H9 (cell line): ENCODE results near the gene NOP53. TPM values are rescaled to one million over a fixed set of nuclear protein-coding genes. Genes with fewer than 3 reads are reported as not detected.

ENCODE experiments used
- DNase-seq: peaks from one replicate; pipeline ENCODE4 v3.0.0-alpha.2; 2017
- H2AFZ ChIP-seq: one replicate; pipeline ENCODE4 v1.6.1; 2013; ENCODE audit warnings: mild to moderate bottlenecking, low read length, control low read depth, moderate library complexity
- H2AK5ac ChIP-seq: 2 replicates; pipeline ENCODE4 v1.6.1; 2013; ENCODE audit warnings: low read length, control low read depth, mixed read lengths; ENCODE audit not compliant: insufficient read length
- H2BK120ac ChIP-seq: one replicate; pipeline ENCODE4 v1.6.1; 2013; ENCODE audit warnings: low read depth, mild to moderate bottlenecking, low read length, control low read depth, inconsistent platforms; ENCODE audit not compliant: poor library complexity, severe bottlenecking
- H2BK12ac ChIP-seq: 2 replicates; pipeline ENCODE4 v1.6.1; 2013; ENCODE audit warnings: low read length, control low read depth, mixed read lengths, low read depth; ENCODE audit not compliant: insufficient read length
- H2BK15ac ChIP-seq: 2 replicates; pipeline ENCODE4 v1.6.1; 2013; ENCODE audit warnings: low read depth, low read length, control low read depth
- H2BK20ac ChIP-seq: one replicate; pipeline ENCODE4 v1.6.1; 2013; ENCODE audit warnings: low read depth, mild to moderate bottlenecking, low read length, control low read depth, inconsistent platforms; ENCODE audit not compliant: poor library complexity, severe bottlenecking
- H2BK5ac ChIP-seq: 2 replicates; pipeline ENCODE4 v1.6.1; 2013; ENCODE audit warnings: low read length, control low read depth, mixed read lengths; ENCODE audit not compliant: insufficient read length
- H3K14ac ChIP-seq: 2 replicates; pipeline ENCODE4 v1.6.1; 2013; ENCODE audit warnings: low read length, control low read depth; ENCODE audit not compliant: insufficient read depth
- H3K18ac ChIP-seq: 2 replicates; pipeline ENCODE4 v1.6.1; 2013; ENCODE audit warnings: low read depth, mild to moderate bottlenecking, mixed read lengths, low read length, control low read depth; ENCODE audit not compliant: insufficient read length
- H3K23ac ChIP-seq: 2 replicates; pipeline ENCODE4 v1.6.1; 2013; ENCODE audit warnings: low read length, control low read depth, mixed read lengths, low read depth; ENCODE audit not compliant: insufficient read length
- H3K23me2 ChIP-seq: 2 replicates; pipeline ENCODE4 v1.6.1; 2013; ENCODE audit warnings: low read depth, mild to moderate bottlenecking, mixed read lengths, low read length, control low read depth; ENCODE audit not compliant: insufficient read length, poor library complexity, severe bottlenecking
- H3K27ac ChIP-seq: 2 replicates; pipeline ENCODE4 v1.5.1; 2013; ENCODE audit warnings: low read length, control low read depth, mixed read lengths, low read depth; ENCODE audit not compliant: insufficient read length
- H3K27me3 ChIP-seq: 2 replicates; pipeline ENCODE4 v1.6.1; 2013; ENCODE audit warnings: low read length, control low read depth, inconsistent platforms; ENCODE audit not compliant: insufficient read depth
- H3K4ac ChIP-seq: 2 replicates; pipeline ENCODE4 v1.6.1; 2013; ENCODE audit warnings: low read depth, mild to moderate bottlenecking, control low read depth, inconsistent platforms, low read length, moderate library complexity
- H3K4me1 ChIP-seq: 2 replicates; pipeline ENCODE4 v1.6.1; 2013; ENCODE audit warnings: low read length, control low read depth, inconsistent platforms; ENCODE audit not compliant: insufficient read depth
- H3K4me2 ChIP-seq: 2 replicates; pipeline ENCODE4 v1.6.1; 2013; ENCODE audit warnings: low read length, control low read depth, mixed read lengths; ENCODE audit not compliant: insufficient read length, insufficient read depth
- H3K56ac ChIP-seq: 2 replicates; pipeline ENCODE4 v1.6.1; 2013; ENCODE audit warnings: low read depth, mild to moderate bottlenecking, mixed read lengths, low read length, control low read depth; ENCODE audit not compliant: insufficient read length
- H3K79me1 ChIP-seq: 2 replicates; pipeline ENCODE4 v1.6.1; 2013; ENCODE audit warnings: low read depth, mild to moderate bottlenecking, moderate library complexity, low read length, control low read depth, inconsistent platforms; ENCODE audit not compliant: insufficient read depth, poor library complexity, severe bottlenecking
- H3K79me2 ChIP-seq: 2 replicates; pipeline ENCODE4 v1.6.1; 2013; ENCODE audit warnings: low read length, control low read depth, inconsistent platforms; ENCODE audit not compliant: insufficient read depth
- H3K9ac ChIP-seq: 2 replicates; pipeline ENCODE4 v1.6.1; 2013; ENCODE audit warnings: low read length, control low read depth, mixed read lengths; ENCODE audit not compliant: insufficient read length; ENCODE audit errors: extremely low read depth
- H3K9me3 ChIP-seq: one replicate; pipeline ENCODE4 v1.6.1; 2013; ENCODE audit warnings: low read depth, low read length, inconsistent platforms; ENCODE audit not compliant: control insufficient read depth
- H3T11ph ChIP-seq: one replicate; pipeline ENCODE4 v1.6.1; 2013; ENCODE audit warnings: mild to moderate bottlenecking, low read length, control low read depth, inconsistent platforms
- H4K20me1 ChIP-seq: one replicate; pipeline ENCODE4 v1.6.1; 2013; ENCODE audit not compliant: control insufficient read depth, insufficient read length, insufficient read depth
- H4K5ac ChIP-seq: 2 replicates; pipeline ENCODE4 v1.6.1; 2013; ENCODE audit warnings: low read depth, mild to moderate bottlenecking, mixed read lengths, low read length, control low read depth; ENCODE audit not compliant: insufficient read length
- H4K8ac ChIP-seq: replicated peaks from 2 replicates; pipeline ENCODE4 v1.6.1; 2013; ENCODE audit warnings: low read length, control low read depth, mixed read lengths, low read depth; ENCODE audit not compliant: insufficient read length
- H4K91ac ChIP-seq: 2 replicates; pipeline ENCODE4 v1.6.1; 2013; ENCODE audit warnings: low read depth, mild to moderate bottlenecking, moderate library complexity, mixed read lengths, low read length, control low read depth; ENCODE audit not compliant: insufficient read length
- H3K27ac Mint-ChIP-seq, 3 experiments: 2 replicates in 2 of 3; 3 replicates in 1 of 3; pipeline ENCODE4 v1.8.0; 2020 to 2021; ENCODE audit warnings: mixed read lengths in 3 of 3, mild to moderate bottlenecking in 1 of 3, moderate library complexity in 1 of 3
- H3K27me3 Mint-ChIP-seq: 2 replicates; pipeline ENCODE4 v1.8.0; 2021; ENCODE audit warnings: low read depth, mild to moderate bottlenecking, moderate library complexity, mixed read lengths
- H3K36me3 Mint-ChIP-seq, 3 experiments: 2 replicates in 2 of 3; 3 replicates in 1 of 3; pipeline ENCODE4 v1.8.0; 2020 to 2021; ENCODE audit warnings: low read depth in 3 of 3, mixed read lengths in 3 of 3; ENCODE audit not compliant: insufficient read depth in 1 of 3
- H3K4me1 Mint-ChIP-seq, 2 experiments: 2 replicates each; pipeline ENCODE4 v1.8.0; 2020; ENCODE audit warnings: mixed read lengths in 2 of 2
- H3K4me3 Mint-ChIP-seq, 2 experiments: 2 replicates in 1 of 2; 3 replicates in 1 of 2; pipeline ENCODE4 v1.8.0; 2020 to 2021; ENCODE audit warnings: mild to moderate bottlenecking in 2 of 2, mixed read lengths in 2 of 2, moderate library complexity in 1 of 2
- H3K9me3 Mint-ChIP-seq, 2 experiments: 2 replicates in 1 of 2; 3 replicates in 1 of 2; pipeline ENCODE4 v1.8.0; 2020; ENCODE audit warnings: mild to moderate bottlenecking in 2 of 2, mixed read lengths in 2 of 2, moderate library complexity in 1 of 2
- WGBS: extraction: QIAGEN DNeasy Blood & Tissue Kit; methylation state at CpG from one replicate; pipeline ENCODE4 v1.1.7; 2013; ENCODE audit warnings: missing lambda C conversion rate, low lambda C conversion rate, mixed read lengths; ENCODE audit not compliant: insufficient read length; ENCODE audit errors: extremely low coverage; 5-methylcytosine and 5-hydroxymethylcytosine counted together
- total RNA-seq: library from RNA; stranded (reverse); gene quantifications from 2 replicates; pipeline ENCODE4 v1.2.1, GENCODE V29; 2021
- TF ChIP-seq, protein P1 (sequence below): fragments of 200-600 bp; sonication (generic); conservative IDR thresholded peaks from 3 replicates; pipeline ENCODE4 v1.8.0; 2021; ENCODE audit warnings: antibody characterized with exemption, mild to moderate bottlenecking

NOP53 gene
- total RNA-seq, 1 experiment from 2014 or later = 325 TPM

DNA sequence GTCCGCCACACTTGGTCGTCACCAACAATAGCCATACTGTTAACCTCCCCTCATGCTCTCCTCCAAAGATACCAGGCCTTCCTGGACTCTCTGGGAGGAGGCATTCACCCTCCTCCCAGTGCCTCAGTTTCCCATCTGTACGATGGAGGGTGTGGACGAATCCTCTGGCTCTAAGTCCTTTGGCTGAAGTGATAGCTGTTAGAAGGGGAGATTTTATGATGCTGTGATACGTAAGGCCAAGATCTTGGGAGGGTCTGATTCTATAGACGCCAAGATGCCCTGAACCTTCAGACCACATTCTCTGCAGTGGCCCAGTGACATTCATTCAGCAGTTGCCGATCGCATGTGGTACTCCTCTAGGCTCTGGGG lies 14.8 kb upstream of the NOP53 start:
- no peak overlapping the region for H3K27ac ChIP-seq
- no peaks in the 10 kb centered on the region for H3K79me1 ChIP-seq
- no peak overlapping the region for H4K91ac ChIP-seq
- no peak overlapping the region for H2AFZ ChIP-seq
- H2BK5ac ChIP-seq = no peak overlapping the region
- no peaks in the 10 kb centered on the region; a peak in 1 of 5 replicates for H3K9me3 Mint-ChIP-seq
- H2BK15ac ChIP-seq = no peak overlapping the region
- peaks cover 4% of the 10 kb centered on the region; the same call in 1 of the 2 replicates for H3K4me1 ChIP-seq
- H2BK120ac ChIP-seq = no peak overlapping the region
- no peak overlapping the region for H3K23ac ChIP-seq
- no peaks in the 10 kb centered on the region for H4K20me1 ChIP-seq
- no peak overlapping the region for H2BK12ac ChIP-seq
- no peak overlapping the region for H3K9ac ChIP-seq
- H4K5ac ChIP-seq = no peak overlapping the region
- peak overlapping the region in 1 of 3 experiments; percentile 62; a peak in 2 of 7 replicates for H3K27ac Mint-ChIP-seq
- H3K4ac ChIP-seq = no peak overlapping the region
- no peak overlapping the region for H2AK5ac ChIP-seq
- no peak overlapping the region for H3K18ac ChIP-seq
- H3K27me3 Mint-ChIP-seq = no peaks in the 10 kb centered on the region; the same call in 1 of the 2 replicates
- no peak overlapping the region for H3K14ac ChIP-seq
- no peaks in the 10 kb centered on the region for H3K27me3 ChIP-seq
- H3K79me2 ChIP-seq = no peaks in the 10 kb centered on the region
- H4K8ac ChIP-seq = no peak overlapping the region
- H3K56ac ChIP-seq = no peak overlapping the region
- DNase-seq = no peak
- H3K4me2 ChIP-seq = no peak overlapping the region
- H3K36me3 Mint-ChIP-seq = peaks cover 0 to 14% (median 10%) of the 10 kb centered on the region in 3 experiments; a peak in 6 of 7 replicates
- no peaks in the 10 kb centered on the region for H3K9me3 ChIP-seq
- H3K23me2 ChIP-seq = peaks cover 6% of the 10 kb centered on the region
- peaks cover 11 to 13% of the 10 kb centered on the region in 2 experiments for H3K4me1 Mint-ChIP-seq
- H2BK20ac ChIP-seq = no peak overlapping the region
- H3K4me3 Mint-ChIP-seq = peak overlapping the region; percentile 80 to 91; a peak in 2 of 5 replicates
- no peak overlapping the region for H3T11ph ChIP-seq
- TF ChIP-seq, protein P1, sequence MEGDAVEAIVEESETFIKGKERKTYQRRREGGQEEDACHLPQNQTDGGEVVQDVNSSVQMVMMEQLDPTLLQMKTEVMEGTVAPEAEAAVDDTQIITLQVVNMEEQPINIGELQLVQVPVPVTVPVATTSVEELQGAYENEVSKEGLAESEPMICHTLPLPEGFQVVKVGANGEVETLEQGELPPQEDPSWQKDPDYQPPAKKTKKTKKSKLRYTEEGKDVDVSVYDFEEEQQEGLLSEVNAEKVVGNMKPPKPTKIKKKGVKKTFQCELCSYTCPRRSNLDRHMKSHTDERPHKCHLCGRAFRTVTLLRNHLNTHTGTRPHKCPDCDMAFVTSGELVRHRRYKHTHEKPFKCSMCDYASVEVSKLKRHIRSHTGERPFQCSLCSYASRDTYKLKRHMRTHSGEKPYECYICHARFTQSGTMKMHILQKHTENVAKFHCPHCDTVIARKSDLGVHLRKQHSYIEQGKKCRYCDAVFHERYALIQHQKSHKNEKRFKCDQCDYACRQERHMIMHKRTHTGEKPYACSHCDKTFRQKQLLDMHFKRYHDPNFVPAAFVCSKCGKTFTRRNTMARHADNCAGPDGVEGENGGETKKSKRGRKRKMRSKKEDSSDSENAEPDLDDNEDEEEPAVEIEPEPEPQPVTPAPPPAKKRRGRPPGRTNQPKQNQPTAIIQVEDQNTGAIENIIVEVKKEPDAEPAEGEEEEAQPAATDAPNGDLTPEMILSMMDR = no peak
- no CpG with 5 or more reads among the region's 8 CpGs for WGBS
